ENCODE data around the gene NFKBIB.

DNA sequence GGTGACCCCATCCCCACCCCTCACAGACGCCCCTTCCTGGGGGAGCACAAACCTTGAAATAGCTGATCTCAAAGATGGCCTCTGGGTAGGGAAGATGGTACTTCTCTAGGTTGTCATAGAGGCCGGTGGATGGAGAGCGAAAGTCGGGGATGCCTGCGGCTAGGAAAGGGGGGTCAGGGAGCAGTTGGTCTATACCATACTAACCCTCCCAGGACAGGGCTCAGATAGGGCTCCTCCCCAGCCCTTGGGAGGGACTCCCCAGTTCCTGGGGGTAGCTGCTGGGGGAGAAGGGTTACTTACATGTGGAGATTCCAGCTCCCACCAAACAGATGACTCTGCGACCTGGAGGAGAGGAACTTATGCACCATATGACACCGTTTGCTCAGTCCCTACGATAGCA lies 10.0 kb upstream of the NFKBIB start:
- TF ChIP-seq, protein P1, sequence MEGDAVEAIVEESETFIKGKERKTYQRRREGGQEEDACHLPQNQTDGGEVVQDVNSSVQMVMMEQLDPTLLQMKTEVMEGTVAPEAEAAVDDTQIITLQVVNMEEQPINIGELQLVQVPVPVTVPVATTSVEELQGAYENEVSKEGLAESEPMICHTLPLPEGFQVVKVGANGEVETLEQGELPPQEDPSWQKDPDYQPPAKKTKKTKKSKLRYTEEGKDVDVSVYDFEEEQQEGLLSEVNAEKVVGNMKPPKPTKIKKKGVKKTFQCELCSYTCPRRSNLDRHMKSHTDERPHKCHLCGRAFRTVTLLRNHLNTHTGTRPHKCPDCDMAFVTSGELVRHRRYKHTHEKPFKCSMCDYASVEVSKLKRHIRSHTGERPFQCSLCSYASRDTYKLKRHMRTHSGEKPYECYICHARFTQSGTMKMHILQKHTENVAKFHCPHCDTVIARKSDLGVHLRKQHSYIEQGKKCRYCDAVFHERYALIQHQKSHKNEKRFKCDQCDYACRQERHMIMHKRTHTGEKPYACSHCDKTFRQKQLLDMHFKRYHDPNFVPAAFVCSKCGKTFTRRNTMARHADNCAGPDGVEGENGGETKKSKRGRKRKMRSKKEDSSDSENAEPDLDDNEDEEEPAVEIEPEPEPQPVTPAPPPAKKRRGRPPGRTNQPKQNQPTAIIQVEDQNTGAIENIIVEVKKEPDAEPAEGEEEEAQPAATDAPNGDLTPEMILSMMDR (IDR thresholded peaks at IDR 0.05): no peak
- no peak for TF ChIP-seq POLR2A (IDR thresholded peaks at IDR 0.05)

All from uterus (tissue), 2 donors.